Spleen (tissue), 11 donors: ENCODE data around the gene SCARB1. TPM values are rescaled to one million over a fixed set of nuclear protein-coding genes. Genes with fewer than 3 reads are reported as not detected.

Source experiments
- DNase-seq: peaks from one replicate; pipeline ENCODE4 v3.0.0-alpha.2; 2020
- H3K27ac ChIP-seq, 8 donors: fragments of 200-600 bp; sonication (generic) in 7 of 8; 1 replicate in 4 of 8; 2 replicates in 4 of 8; pipeline versions ENCODE4 v1.5.0 to v1.8.0; 2016 to 2021; ENCODE audit warnings: inconsistent platforms in 4 of 8, mild to moderate bottlenecking in 4 of 8, moderate library complexity in 1 of 8
- H3K27me3 ChIP-seq, 7 donors: fragments of 200-600 bp; sonication (generic) in 6 of 7; replicated peaks in 1 of 7; 1 replicate in 4 of 7; 2 replicates in 3 of 7; pipeline versions ENCODE4 v1.5.0 to v1.8.0; 2016 to 2021; ENCODE audit warnings: inconsistent platforms in 3 of 7, mild to moderate bottlenecking in 1 of 7
- H3K36me3 ChIP-seq, 6 donors: fragments of 200-600 bp; sonication (generic) in 5 of 6; 1 replicate in 4 of 6; 2 replicates in 2 of 6; pipeline versions ENCODE4 v1.5.0 to v1.8.0; 2016 to 2021; ENCODE audit warnings: inconsistent platforms in 2 of 6
- H3K4me1 ChIP-seq, 6 donors: fragments of 200-600 bp; sonication (generic) in 5 of 6; 1 replicate in 3 of 6; 2 replicates in 3 of 6; pipeline versions ENCODE4 v1.5.0 to v1.8.0; 2016 to 2021; ENCODE audit warnings: inconsistent platforms in 3 of 6
- H3K4me3 ChIP-seq, 8 donors: fragments of 200-600 bp; sonication (generic) in 7 of 8; 1 replicate in 4 of 8; 2 replicates in 4 of 8; pipeline versions ENCODE4 v1.5.0 to v1.8.0; 2016 to 2021; ENCODE audit warnings: inconsistent platforms in 4 of 8, mild to moderate bottlenecking in 4 of 8, moderate library complexity in 2 of 8
- H3K9me3 ChIP-seq, 8 donors: fragments of 200-600 bp; sonication (generic) in 7 of 8; 1 replicate in 4 of 8; 2 replicates in 4 of 8; pipeline versions ENCODE4 v1.5.0 to v1.8.0; 2016 to 2021; ENCODE audit warnings: inconsistent platforms in 4 of 8
- POLR2A ChIP-seq, 3 donors: fragments of 450-650 bp; IDR thresholded peaks; one replicate each; pipeline ENCODE4 v1.5.1; 2017; ENCODE audit warnings: antibody characterized with exemption in 3 of 3, mild to moderate bottlenecking in 1 of 3
- POLR2AphosphoS5 ChIP-seq, 3 donors: sonication (generic); formaldehyde crosslinking; IDR thresholded peaks; one replicate each; pipeline ENCODE4 v1.5.1; 2017; ENCODE audit warnings: antibody characterized with exemption in 3 of 3
- WGBS, 5 donors: extraction: QIAGEN DNeasy Blood & Tissue Kit in 3 of 5; methylation state at CpG; one replicate each; pipeline versions ENCODE4 v1.1.5 to v1.1.7; 2013 to 2018; 5-methylcytosine and 5-hydroxymethylcytosine counted together
- intact Hi-C: fragments of 100-400 bp; cut with DNase I; formaldehyde crosslinking; loops from one replicate; pipeline ENCODE4 v1.15.0; 2023; ENCODE audit warnings: low total_unique reads
- polyA plus RNA-seq, 3 donors: library from polyadenylated mRNA; stranded (reverse); fragments of 200-250 nt; gene quantifications; one replicate each; pipeline ENCODE4 v1.2.1, GENCODE V29; 2013
- total RNA-seq, 7 donors: library from RNA; depleted of rRNA in 3 of 7; stranded (reverse); fragments of >200 nt in 3 of 7; fragmentation: NEBNext Ultra II Directional in 4 of 7; extraction: Animal tissue kit (Norgen Biotek cat#: 25700) in 4 of 7; gene quantifications; one replicate each; pipeline versions ENCODE4 v1.1.0 to v1.2.1, GENCODE V29; 2016 to 2021
- TF ChIP-seq, protein P1 (sequence below), 11 experiments: fragments of 200-600 bp in 7 of 11; fragments of 450-650 bp in 4 of 11; sonication (generic) in 4 of 11; IDR thresholded peaks in 8 of 11; conservative IDR thresholded peaks in 3 of 11; 1 replicate in 7 of 11; 2 replicates in 4 of 11; pipeline versions ENCODE4 v1.4.0 to v1.8.0; 2016 to 2021; ENCODE audit warnings: antibody characterized with exemption in 11 of 11, inconsistent platforms in 4 of 11, mild to moderate bottlenecking in 1 of 11
- donor health status: healthy with polysubstance abuse.
- donor health status: DM: no; HTN: no; CAD: no; lungs with moderate emphysema.
- donor health status: DM: no; HTN: no; CAD: no.
- donor health status: Bipolar disorder and iron deficiency.
- donor health status: healthy.
- donor health status: DM: no; HTN: no; CAD: no.
- donor health status: DM: yes; HTN: yes; CAD: no.

The SCARB1 gene
- total and polyA plus RNA-seq, 10 donors: 11.9 to 59.3 (median 24.3) TPM

GRCh38 chr12:124831590-124831989 is 32.1 kb downstream of the SCARB1 start:
- intact Hi-C loops: no loop called here
- WGBS, 5 donors: 92 to 98% (median 96%) methylated on average over 8 of the region's 8 CpGs

DNA sequence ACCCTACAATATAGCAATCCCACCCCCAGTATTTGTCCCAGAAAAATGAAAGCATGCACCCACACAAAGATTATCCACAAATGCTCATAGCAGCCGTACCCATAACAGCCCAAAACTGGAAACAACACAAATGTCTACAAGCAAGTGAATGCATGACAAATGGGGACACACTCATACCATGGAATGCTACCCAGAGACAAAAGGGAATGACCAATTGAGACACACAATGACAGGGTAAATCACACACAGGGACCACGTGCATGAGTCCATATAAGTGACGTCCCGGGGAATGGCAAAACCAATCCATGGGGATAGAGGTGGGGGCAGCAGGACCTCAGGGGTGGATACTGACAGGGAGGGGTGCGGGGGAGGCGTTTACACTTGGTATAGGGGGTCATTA is 33.4 kb downstream of the SCARB1 start:
- H3K9me3 ChIP-seq: peaks cover 0 to 9% (median 3%) of the 10 kb centered on the region in 8 donors
- peaks cover 0 to 7% (median 0%) of the 10 kb centered on the region in 6 donors for H3K4me1 ChIP-seq
- H3K27ac ChIP-seq: no peak overlapping the region
- WGBS, 5 donors: 95 to 99% (median 97%) methylated on average over 6 of the region's 6 CpGs
- intact Hi-C loops: no loop called here
- no peaks in the 10 kb centered on the region for H3K27me3 ChIP-seq
- DNase-seq: no peak
- no peaks in the 10 kb centered on the region for H3K36me3 ChIP-seq
- H3K4me3 ChIP-seq: no peak overlapping the region
- TF ChIP-seq POLR2A (IDR thresholded peaks at IDR 0.05): no peak
- no peak for TF ChIP-seq POLR2AphosphoS5 (IDR thresholded peaks at IDR 0.05)
- TF ChIP-seq, protein P1, sequence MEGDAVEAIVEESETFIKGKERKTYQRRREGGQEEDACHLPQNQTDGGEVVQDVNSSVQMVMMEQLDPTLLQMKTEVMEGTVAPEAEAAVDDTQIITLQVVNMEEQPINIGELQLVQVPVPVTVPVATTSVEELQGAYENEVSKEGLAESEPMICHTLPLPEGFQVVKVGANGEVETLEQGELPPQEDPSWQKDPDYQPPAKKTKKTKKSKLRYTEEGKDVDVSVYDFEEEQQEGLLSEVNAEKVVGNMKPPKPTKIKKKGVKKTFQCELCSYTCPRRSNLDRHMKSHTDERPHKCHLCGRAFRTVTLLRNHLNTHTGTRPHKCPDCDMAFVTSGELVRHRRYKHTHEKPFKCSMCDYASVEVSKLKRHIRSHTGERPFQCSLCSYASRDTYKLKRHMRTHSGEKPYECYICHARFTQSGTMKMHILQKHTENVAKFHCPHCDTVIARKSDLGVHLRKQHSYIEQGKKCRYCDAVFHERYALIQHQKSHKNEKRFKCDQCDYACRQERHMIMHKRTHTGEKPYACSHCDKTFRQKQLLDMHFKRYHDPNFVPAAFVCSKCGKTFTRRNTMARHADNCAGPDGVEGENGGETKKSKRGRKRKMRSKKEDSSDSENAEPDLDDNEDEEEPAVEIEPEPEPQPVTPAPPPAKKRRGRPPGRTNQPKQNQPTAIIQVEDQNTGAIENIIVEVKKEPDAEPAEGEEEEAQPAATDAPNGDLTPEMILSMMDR (IDR thresholded peaks at IDR 0.05 in 8 of 11, conservative IDR thresholded peaks at IDR 0.05 in 3 of 11): no peak

More at GRCh38 chr12:124831590-124831989, 32.1 kb downstream of the SCARB1 start:
- DNase-seq: no peak
- Histone ChIP-seq H3K4me1 (peaks cover 0 to 7% (median 0%) of the 10 kb centered on the region in 6 donors), H3K27me3 (no peaks in the 10 kb centered on the region), H3K27ac (no peak overlapping the region), H3K4me3 (no peak overlapping the region), H3K9me3 (peaks cover 0 to 9% (median 3%) of the 10 kb centered on the region in 8 donors), H3K36me3 (no peaks in the 10 kb centered on the region)
- TF ChIP-seq POLR2A (IDR thresholded peaks at IDR 0.05) (no peak), POLR2AphosphoS5 (IDR thresholded peaks at IDR 0.05) (no peak)
- TF ChIP-seq, protein P1 (IDR thresholded peaks at IDR 0.05 in 8 of 11, conservative IDR thresholded peaks at IDR 0.05 in 3 of 11): no peak

DNA sequence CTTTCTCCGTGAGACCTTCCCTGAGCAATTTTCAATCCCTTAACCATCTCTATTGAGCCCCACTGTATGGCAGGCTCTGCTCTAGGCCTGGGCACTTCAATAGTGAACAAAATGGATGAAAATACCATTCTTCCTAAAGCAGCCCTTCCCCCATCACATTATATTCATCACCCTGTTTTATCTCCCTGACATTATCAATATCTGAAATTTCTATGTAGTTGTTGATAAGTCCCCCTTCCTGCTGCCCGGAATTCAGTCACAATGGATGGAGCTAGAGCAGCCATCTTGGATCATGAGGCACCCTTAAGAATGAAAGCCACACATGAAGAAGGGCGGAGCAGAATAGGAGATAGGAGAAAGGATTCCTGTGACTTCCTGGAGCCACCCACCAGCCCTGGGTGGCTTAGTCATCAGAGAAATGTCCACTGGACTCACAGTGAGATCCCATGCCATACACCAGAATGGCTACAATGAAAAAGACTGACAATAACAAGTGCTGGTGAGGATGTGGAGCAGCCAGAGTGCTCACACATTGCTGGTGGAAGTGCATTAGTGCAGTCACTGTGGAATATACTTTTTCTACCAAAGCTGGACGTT is 33.9 kb downstream of the SCARB1 start:
- H3K9me3 ChIP-seq: peaks cover 0 to 9% (median 3%) of the 10 kb centered on the region in 8 donors
- H3K4me1 ChIP-seq: peaks cover 0 to 7% (median 0%) of the 10 kb centered on the region in 6 donors
- H3K4me3 ChIP-seq: no peak overlapping the region
- 93 to 100% (median 95%) methylated on average over 4 of the region's 4 CpGs for WGBS, 5 donors
- no peaks in the 10 kb centered on the region for H3K36me3 ChIP-seq
- H3K27me3 ChIP-seq: no peaks in the 10 kb centered on the region
- no peak overlapping the region for H3K27ac ChIP-seq
- no peak for TF ChIP-seq POLR2A (IDR thresholded peaks at IDR 0.05)
- TF ChIP-seq, protein P1 (IDR thresholded peaks at IDR 0.05 in 8 of 11, conservative IDR thresholded peaks at IDR 0.05 in 3 of 11): no peak
- no peak for TF ChIP-seq POLR2AphosphoS5 (IDR thresholded peaks at IDR 0.05)
- no peak for DNase-seq
- intact Hi-C loops: no loop called here

- peaks cover 0 to 7% (median 0%) of the 10 kb centered on the region in 6 donors for H3K4me1 ChIP-seq
- H3K27me3 ChIP-seq: no peaks in the 10 kb centered on the region
- DNase-seq: no peak
- no peak overlapping the region for H3K4me3 ChIP-seq
- TF ChIP-seq, protein P1 (IDR thresholded peaks at IDR 0.05 in 8 of 11, conservative IDR thresholded peaks at IDR 0.05 in 3 of 11): no peak
- no peak for TF ChIP-seq POLR2AphosphoS5 (IDR thresholded peaks at IDR 0.05)
- no peak for TF ChIP-seq POLR2A (IDR thresholded peaks at IDR 0.05)
- no peak overlapping the region for H3K27ac ChIP-seq
- intact Hi-C loops: no loop called here
- H3K9me3 ChIP-seq: peaks cover 0 to 9% (median 3%) of the 10 kb centered on the region in 8 donors
- H3K36me3 ChIP-seq: no peaks in the 10 kb centered on the region
- 80 to 87% (median 84%) methylated on average over 9 of the region's 9 CpGs for WGBS, 5 donors
Measured at GRCh38 chr12:124829008-124829707, 34.5 kb downstream of the SCARB1 start.
